HG03469 (cell line): Measurements from ENCODE around the gene WDR27.
"Not testable (repeated sequence)": the region's sequence is repeated elsewhere in the genome, so short reads cannot be mapped to it uniquely, and the experiment has no call there.

Experiments
- ATAC-seq: cut with Tn5 transposase; IDR thresholded peaks from one replicate; pipeline ENCODE4 v1.9.1; 2021; ENCODE audit warnings: mild to moderate bottlenecking, moderate library complexity, moderate number of reproducible peaks; ENCODE audit not compliant: unreplicated experiment

Gene WDR27

GRCh38 chr6:169491482-169491881 is 210.3 kb downstream of the WDR27 start:
- ATAC-seq = no peak

- no peak for ATAC-seq
Observed at GRCh38 chr6:169490830-169491229, 211.0 kb downstream of the WDR27 start.

- no peak for ATAC-seq
Observed at GRCh38 chr6:169490246-169490641, 211.6 kb downstream of the WDR27 start.

- no peak for ATAC-seq
Observed at GRCh38 chr6:169489563-169490245, 212.1 kb downstream of the WDR27 start.

GRCh38 chr6:169487579-169488436 is 214.0 kb downstream of the WDR27 start:
- no peak for ATAC-seq

GRCh38 chr6:169479783-169480495 is 221.9 kb downstream of the WDR27 start:
- no peak for ATAC-seq

GRCh38 chr6:169474362-169474761 is 227.5 kb downstream of the WDR27 start:
- ATAC-seq = no peak

GRCh38 chr6:169473663-169474062 is 228.2 kb downstream of the WDR27 start:
- no peak for ATAC-seq

- no peak for ATAC-seq
Observed at GRCh38 chr6:169472786-169473416, 228.9 kb downstream of the WDR27 start.

- ATAC-seq = no peak
Observed at GRCh38 chr6:169470790-169471189, 231.0 kb downstream of the WDR27 start.

GRCh38 chr6:169469028-169469427 is 232.8 kb downstream of the WDR27 start:
- no peak for ATAC-seq

GRCh38 chr6:169467755-169468154 is 234.1 kb downstream of the WDR27 start:
- ATAC-seq = not testable (repeated sequence)

- ATAC-seq = not testable (repeated sequence)
Observed at GRCh38 chr6:169466256-169466655, 235.6 kb downstream of the WDR27 start.

GRCh38 chr6:169457762-169458161 is 244.1 kb downstream of the WDR27 start:
- no peak for ATAC-seq

GRCh38 chr6:169456840-169457239 is 245.0 kb downstream of the WDR27 start:
- no peak for ATAC-seq

GRCh38 chr6:169455470-169455869 is 246.4 kb downstream of the WDR27 start:
- no peak for ATAC-seq

GRCh38 chr6:169454872-169455204 is 247.0 kb downstream of the WDR27 start:
- ATAC-seq = no peak

GRCh38 chr6:169454204-169454871 is 247.5 kb downstream of the WDR27 start:
- ATAC-seq = no peak

- ATAC-seq = no peak
Observed at GRCh38 chr6:169452869-169453620, 248.8 kb downstream of the WDR27 start.
